ENCODE data around the gene REV1.

DNA sequence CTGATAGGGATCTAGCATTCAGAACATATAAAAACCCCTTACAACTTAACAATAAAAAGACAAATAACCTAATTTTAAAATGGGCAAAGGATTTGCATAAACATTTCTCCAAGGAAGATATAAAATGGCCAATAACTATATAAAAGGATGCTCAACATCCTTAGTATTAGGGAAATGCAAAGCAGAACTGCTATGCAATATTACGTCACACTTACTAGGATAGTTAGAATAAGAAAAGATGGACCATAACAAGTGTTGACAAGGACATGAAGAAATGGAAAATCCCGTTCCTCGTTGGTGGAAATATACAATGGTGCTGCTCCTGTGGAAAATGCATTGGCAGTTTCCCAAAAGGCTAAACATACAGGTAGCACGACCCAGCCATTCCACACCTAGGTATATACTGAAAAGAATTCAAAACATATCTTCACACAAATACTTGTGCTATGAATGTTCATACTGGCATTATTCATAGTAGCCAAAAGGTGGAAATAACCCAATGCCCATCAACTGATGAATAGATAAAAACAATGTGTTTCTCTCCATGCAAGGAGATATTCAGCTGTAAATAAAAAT lies 48.2 kb upstream of the REV1 start:
- TF ChIP-seq, protein P1, sequence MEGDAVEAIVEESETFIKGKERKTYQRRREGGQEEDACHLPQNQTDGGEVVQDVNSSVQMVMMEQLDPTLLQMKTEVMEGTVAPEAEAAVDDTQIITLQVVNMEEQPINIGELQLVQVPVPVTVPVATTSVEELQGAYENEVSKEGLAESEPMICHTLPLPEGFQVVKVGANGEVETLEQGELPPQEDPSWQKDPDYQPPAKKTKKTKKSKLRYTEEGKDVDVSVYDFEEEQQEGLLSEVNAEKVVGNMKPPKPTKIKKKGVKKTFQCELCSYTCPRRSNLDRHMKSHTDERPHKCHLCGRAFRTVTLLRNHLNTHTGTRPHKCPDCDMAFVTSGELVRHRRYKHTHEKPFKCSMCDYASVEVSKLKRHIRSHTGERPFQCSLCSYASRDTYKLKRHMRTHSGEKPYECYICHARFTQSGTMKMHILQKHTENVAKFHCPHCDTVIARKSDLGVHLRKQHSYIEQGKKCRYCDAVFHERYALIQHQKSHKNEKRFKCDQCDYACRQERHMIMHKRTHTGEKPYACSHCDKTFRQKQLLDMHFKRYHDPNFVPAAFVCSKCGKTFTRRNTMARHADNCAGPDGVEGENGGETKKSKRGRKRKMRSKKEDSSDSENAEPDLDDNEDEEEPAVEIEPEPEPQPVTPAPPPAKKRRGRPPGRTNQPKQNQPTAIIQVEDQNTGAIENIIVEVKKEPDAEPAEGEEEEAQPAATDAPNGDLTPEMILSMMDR (IDR thresholded peaks at IDR 0.05): no peak
- TF ChIP-seq POLR2AphosphoS5 (IDR thresholded peaks at IDR 0.05) (no peak), POLR2A (IDR thresholded peaks at IDR 0.05) (no peak), EP300 (IDR thresholded peaks at IDR 0.05) (no peak)
